OCI-LY7 (cell line): ENCODE measurements around the gene AQR. TPM values are rescaled to one million over a fixed set of nuclear protein-coding genes. Genes with fewer than 3 reads are reported as not detected.

ENCODE experiments used
- BruUV-seq: library from RNA; stranded (reverse); fragments of 400-500 nt; replicated peaks from 2 replicates; lab custom pipeline; 2021; lab: Mats Ljungman, UMichigan
- CTCF ChIA-PET: fragments of 300-600 bp; sonication (Branson Sonifier 250); formaldehyde crosslinking; loops from one replicate; lab custom pipeline; 2022; ENCODE audit warnings: antibody characterized with exemption; ENCODE audit not compliant: unreplicated experiment; lab: Charles Lee
- POLR2A ChIA-PET: fragments of 300-600 bp; sonication (Branson Sonifier 250); formaldehyde crosslinking; loops from one replicate; lab custom pipeline; 2022; ENCODE audit warnings: antibody characterized with exemption; lab: Charles Lee
- DNase-seq: peaks from one replicate; pipeline ENCODE4 v3.0.0-alpha.2; 2015; ENCODE audit warnings: low spot score
- H2AFZ ChIP-seq: fragments of 200-600 bp; sonication (generic), shearing (Covaris generic); 2 replicates; pipeline ENCODE4 v1.6.1; 2014; ENCODE audit warnings: mild to moderate bottlenecking, antibody characterized with exemption, low read length, moderate library complexity
- H3K27ac ChIP-seq: fragments of 200-600 bp; sonication (generic); 2 replicates; pipeline ENCODE4 v1.5.1; 2014; ENCODE audit warnings: mixed run types, low read depth, mild to moderate bottlenecking, moderate library complexity, low read length, inconsistent platforms; ENCODE audit not compliant: poor library complexity, severe bottlenecking
- H3K36me3 ChIP-seq: fragments of 200-600 bp; sonication (generic); 2 replicates; pipeline ENCODE4 v1.6.1; 2014; ENCODE audit warnings: mild to moderate bottlenecking, antibody characterized with exemption, low read length, moderate library complexity, mixed read lengths; ENCODE audit not compliant: insufficient read depth
- H3K4me1 ChIP-seq: fragments of 200-600 bp; sonication (generic); 2 replicates; pipeline ENCODE4 v1.5.1; 2014; ENCODE audit warnings: mild to moderate bottlenecking, low read length; ENCODE audit not compliant: insufficient read depth, poor library complexity, severe bottlenecking
- H3K4me2 ChIP-seq: fragments of 200-600 bp; sonication (generic); 2 replicates; pipeline ENCODE4 v1.6.1; 2014; ENCODE audit warnings: mild to moderate bottlenecking, low read length
- H3K4me3 ChIP-seq: fragments of 200-600 bp; sonication (generic); 2 replicates; pipeline ENCODE4 v1.5.1; 2014; ENCODE audit warnings: mild to moderate bottlenecking, low read depth, low read length; ENCODE audit not compliant: poor library complexity, severe bottlenecking
- H3K79me2 ChIP-seq: fragments of 200-600 bp; sonication (generic); 2 replicates; pipeline ENCODE4 v1.6.1; 2016; ENCODE audit warnings: low read depth, mild to moderate bottlenecking, low read length, moderate library complexity, mixed read lengths; ENCODE audit not compliant: insufficient read depth
- H3K9me2 ChIP-seq: fragments of 200-600 bp; sonication (generic); 2 replicates; pipeline ENCODE4 v1.6.1; 2016; ENCODE audit warnings: mild to moderate bottlenecking, low read length, mixed read lengths; ENCODE audit not compliant: insufficient read depth
- H3K9me3 ChIP-seq: fragments of 200-600 bp; sonication (generic); 2 replicates; pipeline ENCODE4 v1.6.1; 2014; ENCODE audit warnings: mild to moderate bottlenecking, mixed run types, low read length, mixed read lengths
- H4K20me1 ChIP-seq: fragments of 200-600 bp; sonication (generic); 2 replicates; pipeline ENCODE4 v1.6.1; 2014; ENCODE audit warnings: mild to moderate bottlenecking, antibody characterized with exemption, low read length, moderate library complexity, mixed read lengths; ENCODE audit not compliant: insufficient read depth
- CTCF ChIP-seq: fragments of 200-600 bp; sonication (generic); conservative IDR thresholded peaks from 2 replicates; pipeline ENCODE4 v1.5.1; 2014; ENCODE audit warnings: mild to moderate bottlenecking, antibody characterized with exemption, low read length, moderate library complexity, mixed read lengths
- EZH2phosphoT487 ChIP-seq: fragments of 200-600 bp; sonication (generic); IDR thresholded peaks from 2 replicates; pipeline ENCODE4 v1.6.1; 2018; ENCODE audit warnings: low read depth, borderline replicate concordance, mild to moderate bottlenecking, mixed run types, antibody characterized with exemption, low read length, moderate library complexity, mixed read lengths
- intact Hi-C: fragments of 100-400 bp; cut with micrococcal nuclease; formaldehyde crosslinking; loops from one replicate; pipeline ENCODE4 v1.10.0; 2022; ENCODE audit not compliant: unreplicated experiment
- total RNA-seq, 2 experiments: library from RNA; depleted of rRNA in 1 of 2; stranded (reverse); fragments of >200 nt in 1 of 2; shearing (Covaris generic) in 1 of 2; gene quantifications; 2 replicates each; pipeline ENCODE4 v1.2.3, GENCODE V29; 2014 to 2022

Gene AQR
- total RNA-seq, 2 experiments from 2014 or later: 18.5 to 36.4 TPM

- Histone ChIP-seq H3K27ac (no peak overlapping the region), H3K9me2 (no peaks in the 10 kb centered on the region), H2AFZ (no peak overlapping the region), H3K4me3 (no peak overlapping the region), H3K4me1 (no peaks in the 10 kb centered on the region), H4K20me1 (no peaks in the 10 kb centered on the region), H3K36me3 (no peaks in the 10 kb centered on the region), H3K4me2 (no peak overlapping the region), H3K9me3 (no peaks in the 10 kb centered on the region), H3K79me2 (no peaks in the 10 kb centered on the region)
- intact Hi-C loops: no loop called here
- ChIA-PET POLR2A (no interaction called here), CTCF (no interaction called here)
- BruUV-seq: no TSS peak
- TF ChIP-seq EZH2phosphoT487 (no peak), CTCF (no peak)
- DNase-seq: no peak
Observed at GRCh38 chr15:35003928-35004327, 34.4 kb upstream of the AQR start.

GRCh38 chr15:35000511-35000910 is 31.0 kb upstream of the AQR start:
- intact Hi-C loops: no loop called here
- Histone ChIP-seq H3K4me3 (no peak overlapping the region), H3K9me2 (no peaks in the 10 kb centered on the region), H3K36me3 (no peaks in the 10 kb centered on the region), H4K20me1 (no peaks in the 10 kb centered on the region), H3K9me3 (no peaks in the 10 kb centered on the region), H2AFZ (no peak overlapping the region), H3K27ac (no peak overlapping the region), H3K4me2 (no peak overlapping the region), H3K4me1 (no peaks in the 10 kb centered on the region), H3K79me2 (no peaks in the 10 kb centered on the region)
- TF ChIP-seq EZH2phosphoT487 (no peak), CTCF (no peak)
- ChIA-PET POLR2A (interaction anchor here (0.6 to 1.2 kb wide), 3 partner anchors 9 to 76 kb away, joined by 3 read pairs; no protein-coding TSS in a partner anchor), CTCF (no interaction called here)
- no peak for DNase-seq
- no TSS peak for BruUV-seq

- TF ChIP-seq CTCF: no peak
- no peak for TF ChIP-seq EZH2phosphoT487
- Histone ChIP-seq H3K9me3 (no peaks in the 10 kb centered on the region), H4K20me1 (no peaks in the 10 kb centered on the region), H3K27ac (no peak overlapping the region), H3K9me2 (no peaks in the 10 kb centered on the region), H3K36me3 (no peaks in the 10 kb centered on the region), H3K4me2 (no peak overlapping the region), H3K4me1 (no peaks in the 10 kb centered on the region), H3K79me2 (no peaks in the 10 kb centered on the region), H3K4me3 (no peak overlapping the region), H2AFZ (no peak overlapping the region)
- ChIA-PET CTCF (no interaction called here), POLR2A (interaction anchor here (0.8 kb wide), 1 partner anchor 18 kb away, joined by 4 read pairs; no protein-coding TSS in a partner anchor)
- intact Hi-C loops: no loop called here
- no TSS peak for BruUV-seq
- DNase-seq: no peak
Observed at GRCh38 chr15:34999906-35000305, 30.4 kb upstream of the AQR start.
